Osteoblast (primary cell): Measurements from ENCODE around the gene NAT9. TPM values are rescaled to one million over a fixed set of nuclear protein-coding genes. Genes with fewer than 3 reads are reported as not detected.

ENCODE experiments used
- DNase-seq: peaks from one replicate; pipeline ENCODE4 v3.0.0; 2011; ENCODE audit warnings: low spot score, mixed read lengths; ENCODE audit not compliant: insufficient read length; ENCODE audit errors: missing footprints
- H2AFZ ChIP-seq: 2 replicates; pipeline ENCODE4 v1.6.0; 2011; ENCODE audit warnings: mild to moderate bottlenecking, low read length
- H3K27ac ChIP-seq: 2 replicates; pipeline ENCODE4 v1.5.1; 2011; ENCODE audit warnings: mild to moderate bottlenecking, low read depth, low read length, moderate library complexity
- H3K27me3 ChIP-seq: 2 replicates; pipeline ENCODE4 v1.6.0; 2012; ENCODE audit warnings: mild to moderate bottlenecking, control low read depth, inconsistent platforms, low read length, moderate library complexity; ENCODE audit not compliant: insufficient read depth
- H3K36me3 ChIP-seq: 2 replicates; pipeline ENCODE4 v1.5.1; 2011; ENCODE audit warnings: mild to moderate bottlenecking, low read length, control low read depth, moderate library complexity; ENCODE audit not compliant: insufficient read depth
- H3K4me1 ChIP-seq: 2 replicates; pipeline ENCODE4 v1.5.1; 2011; ENCODE audit warnings: mild to moderate bottlenecking, low read length, control low read depth, moderate library complexity; ENCODE audit not compliant: insufficient read depth
- H3K4me2 ChIP-seq: 2 replicates; pipeline ENCODE4 v1.6.0; 2011; ENCODE audit warnings: mild to moderate bottlenecking, low read length; ENCODE audit not compliant: insufficient read depth
- H3K4me3 ChIP-seq: fragments of 200-600 bp; sonication (generic); 3 replicates; pipeline ENCODE4 v1.5.1; 2012; ENCODE audit warnings: mild to moderate bottlenecking, low read length, inconsistent platforms; ENCODE audit not compliant: insufficient read depth
- H3K79me2 ChIP-seq: 2 replicates; pipeline ENCODE4 v1.6.0; 2012; ENCODE audit warnings: mild to moderate bottlenecking, low read length, control low read depth, inconsistent platforms; ENCODE audit not compliant: insufficient read depth
- H3K9me3 ChIP-seq: 2 replicates; pipeline ENCODE4 v1.5.1; 2011; ENCODE audit warnings: low read depth, low read length, control low read depth
- H4K20me1 ChIP-seq: 2 replicates; pipeline ENCODE4 v1.6.0; 2012; ENCODE audit warnings: mild to moderate bottlenecking, low read length, control low read depth; ENCODE audit not compliant: insufficient read depth
- total RNA-seq: library from RNA; depleted of rRNA; stranded (reverse); fragments of >200 nt; gene quantifications from 2 replicates; pipeline ENCODE4 v1.2.3, GENCODE V29; 2012
- TF ChIP-seq, protein P1 (sequence below): IDR thresholded peaks from 2 replicates; pipeline ENCODE4 v1.5.1; 2011; ENCODE audit warnings: mild to moderate bottlenecking, low read depth, low read length, moderate library complexity; ENCODE audit errors: extremely low read depth

NAT9 gene
- total RNA-seq, 1 donor, result 35.1 TPM

DNA sequence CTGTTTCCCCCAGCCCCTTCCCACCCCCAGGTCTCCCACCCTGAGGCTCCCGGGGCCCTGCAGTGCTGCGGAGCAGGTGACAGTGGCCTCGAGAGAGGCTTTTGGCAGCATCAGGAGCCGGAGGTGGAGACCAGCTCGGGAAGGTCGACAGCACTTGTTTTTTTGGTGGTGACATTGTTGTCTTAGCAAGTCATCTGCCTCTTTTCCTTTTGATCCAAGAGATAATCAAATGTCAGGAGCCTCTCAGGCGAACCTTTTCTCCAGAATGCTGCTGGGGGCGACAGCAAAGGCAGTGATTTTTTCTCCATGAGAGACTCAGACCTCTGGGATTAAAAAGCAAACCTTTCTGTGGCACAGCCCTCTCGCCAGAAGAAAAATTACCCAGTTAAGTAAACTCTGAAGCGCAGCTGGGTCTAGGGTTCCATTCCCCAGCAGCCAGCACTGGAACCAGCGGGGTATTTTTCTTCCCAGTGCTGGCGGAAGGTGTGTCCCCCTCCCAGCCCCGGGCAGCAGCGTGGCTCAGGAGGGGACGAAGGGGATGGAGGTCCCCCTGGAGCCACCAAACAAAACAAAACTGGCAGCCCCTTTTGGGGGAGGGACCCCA lies 46.3 kb upstream of the NAT9 start:
- H3K27me3 ChIP-seq, result no peaks in the 10 kb centered on the region
- H3K36me3 ChIP-seq, result peaks cover 7% of the 10 kb centered on the region
- no peak overlapping the region for H3K4me2 ChIP-seq
- no peaks in the 10 kb centered on the region for H3K4me1 ChIP-seq
- TF ChIP-seq, protein P1, sequence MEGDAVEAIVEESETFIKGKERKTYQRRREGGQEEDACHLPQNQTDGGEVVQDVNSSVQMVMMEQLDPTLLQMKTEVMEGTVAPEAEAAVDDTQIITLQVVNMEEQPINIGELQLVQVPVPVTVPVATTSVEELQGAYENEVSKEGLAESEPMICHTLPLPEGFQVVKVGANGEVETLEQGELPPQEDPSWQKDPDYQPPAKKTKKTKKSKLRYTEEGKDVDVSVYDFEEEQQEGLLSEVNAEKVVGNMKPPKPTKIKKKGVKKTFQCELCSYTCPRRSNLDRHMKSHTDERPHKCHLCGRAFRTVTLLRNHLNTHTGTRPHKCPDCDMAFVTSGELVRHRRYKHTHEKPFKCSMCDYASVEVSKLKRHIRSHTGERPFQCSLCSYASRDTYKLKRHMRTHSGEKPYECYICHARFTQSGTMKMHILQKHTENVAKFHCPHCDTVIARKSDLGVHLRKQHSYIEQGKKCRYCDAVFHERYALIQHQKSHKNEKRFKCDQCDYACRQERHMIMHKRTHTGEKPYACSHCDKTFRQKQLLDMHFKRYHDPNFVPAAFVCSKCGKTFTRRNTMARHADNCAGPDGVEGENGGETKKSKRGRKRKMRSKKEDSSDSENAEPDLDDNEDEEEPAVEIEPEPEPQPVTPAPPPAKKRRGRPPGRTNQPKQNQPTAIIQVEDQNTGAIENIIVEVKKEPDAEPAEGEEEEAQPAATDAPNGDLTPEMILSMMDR, result no peak
- H3K4me3 ChIP-seq, result no peak overlapping the region
- DNase-seq, result no peak
- no peak overlapping the region for H2AFZ ChIP-seq
- H3K9me3 ChIP-seq, result no peaks in the 10 kb centered on the region
- H3K27ac ChIP-seq, result no peak overlapping the region
- H4K20me1 ChIP-seq, result peaks cover 4% of the 10 kb centered on the region
- H3K79me2 ChIP-seq, result no peaks in the 10 kb centered on the region

DNA sequence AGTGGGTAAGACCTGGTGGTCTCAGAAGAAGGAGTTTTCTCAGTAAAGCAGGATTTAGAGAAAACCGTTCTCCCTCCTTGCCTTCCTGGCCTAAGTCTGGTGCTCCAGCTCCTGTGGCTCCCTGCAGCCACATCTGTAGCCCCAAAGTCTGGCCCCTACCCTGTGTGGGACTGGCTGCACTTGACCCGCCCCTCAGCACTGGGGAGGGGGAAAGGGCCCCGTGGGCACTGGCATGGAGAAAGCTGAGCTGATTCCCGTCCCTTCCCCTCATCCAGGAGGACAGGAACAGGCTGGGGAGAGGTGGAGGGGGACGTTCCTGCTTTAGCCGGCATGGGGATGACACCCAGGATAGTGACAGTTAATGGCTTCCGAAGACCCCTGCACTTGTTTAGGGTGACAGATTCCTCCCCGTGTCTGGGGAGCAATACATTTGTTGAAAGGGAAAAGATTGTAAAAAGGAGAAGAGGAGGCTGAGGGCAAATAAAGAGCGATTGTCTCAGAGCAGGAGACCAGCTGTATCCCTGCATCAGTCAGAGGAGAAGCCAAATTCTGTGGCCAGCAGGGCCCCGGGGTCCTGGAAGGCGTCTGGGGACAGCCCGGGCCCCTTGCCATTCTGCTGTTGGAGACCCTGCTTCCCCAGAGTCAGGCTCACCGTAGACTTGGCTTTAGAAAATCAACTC lies 45.6 kb upstream of the NAT9 start:
- Histone ChIP-seq H3K9me3 (no peaks in the 10 kb centered on the region), H2AFZ (no peak overlapping the region), H3K4me1 (no peaks in the 10 kb centered on the region), H3K27ac (no peak overlapping the region), H3K4me3 (no peak overlapping the region), H3K27me3 (no peaks in the 10 kb centered on the region), H4K20me1 (peaks cover 4% of the 10 kb centered on the region), H3K36me3 (peaks cover 10% of the 10 kb centered on the region), H3K79me2 (no peaks in the 10 kb centered on the region), H3K4me2 (no peak overlapping the region)
- no peak for DNase-seq
- TF ChIP-seq, protein P1, result no peak

DNA sequence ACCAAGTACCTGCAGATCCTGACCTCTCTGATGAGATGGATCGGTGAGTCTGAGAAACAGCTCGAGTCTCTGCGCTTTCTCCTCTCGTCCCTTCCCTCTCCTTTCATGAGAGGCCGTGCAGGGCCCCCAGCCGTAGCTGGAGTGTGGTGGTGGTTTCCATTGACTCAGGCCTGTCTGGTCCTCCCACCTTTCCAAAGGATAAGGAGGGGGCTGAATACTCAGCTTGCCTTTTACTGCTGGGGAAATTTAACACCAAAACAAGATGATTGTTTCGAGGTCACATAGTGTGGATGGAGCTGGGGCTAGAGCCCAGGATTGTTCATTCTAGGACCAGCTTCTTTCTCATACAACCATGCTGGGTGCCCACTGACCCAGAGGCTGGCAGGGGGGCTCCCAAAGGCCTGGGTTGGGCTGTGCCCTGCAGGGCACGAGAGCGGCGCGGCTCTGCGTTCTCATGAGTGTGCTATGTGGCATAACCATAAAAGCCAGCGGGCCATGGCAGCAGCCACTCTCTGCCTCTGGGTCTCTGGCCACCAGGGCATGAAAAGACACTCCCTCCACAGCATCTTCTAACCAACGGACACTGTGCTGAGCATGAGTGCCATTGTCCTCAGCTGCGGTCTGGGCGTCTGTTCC lies 43.8 kb upstream of the NAT9 start:
- Histone ChIP-seq H3K4me3 (no peak overlapping the region), H3K27ac (no peak overlapping the region), H3K79me2 (no peaks in the 10 kb centered on the region), H3K27me3 (no peaks in the 10 kb centered on the region), H3K9me3 (no peaks in the 10 kb centered on the region), H2AFZ (no peak overlapping the region), H3K36me3 (peaks cover 8% of the 10 kb centered on the region), H3K4me2 (no peak overlapping the region), H4K20me1 (peaks cover 8% of the 10 kb centered on the region), H3K4me1 (no peaks in the 10 kb centered on the region)
- TF ChIP-seq, protein P1, result no peak
- no peak for DNase-seq

DNA sequence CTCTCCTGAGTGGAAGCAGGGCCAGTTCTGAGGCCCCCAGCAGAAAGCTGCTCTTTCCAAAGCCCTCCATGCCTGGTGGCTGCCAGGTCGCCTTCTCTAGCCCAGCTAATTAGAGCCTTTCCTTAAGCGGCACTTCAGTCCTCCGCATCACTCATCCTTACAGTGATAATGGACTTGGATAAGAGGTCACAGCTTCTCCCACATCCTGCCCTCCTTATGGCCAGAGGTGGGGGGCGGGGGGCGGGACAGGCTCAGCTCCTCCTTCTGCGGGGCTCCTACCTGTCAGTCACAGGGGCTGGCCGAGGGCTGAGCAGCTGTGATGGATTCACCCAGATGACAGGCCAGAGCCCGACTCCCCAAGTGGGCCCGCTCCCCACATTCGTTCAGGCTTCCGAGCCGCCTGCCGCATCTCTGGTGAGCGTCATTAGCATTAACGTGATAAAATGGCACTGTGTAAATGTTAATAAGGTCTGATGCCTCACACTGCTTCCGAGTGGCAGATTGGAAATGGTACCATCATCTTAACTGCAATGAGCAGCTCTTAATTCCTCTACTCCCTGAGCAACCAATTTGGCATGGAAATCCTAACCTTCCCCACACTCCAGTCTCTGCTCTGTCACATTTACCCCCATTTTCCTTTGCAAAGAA lies 42.3 kb upstream of the NAT9 start:
- no peak overlapping the region for H3K4me2 ChIP-seq
- H3K4me1 ChIP-seq, result no peaks in the 10 kb centered on the region
- H3K36me3 ChIP-seq, result peaks cover 8% of the 10 kb centered on the region
- no peaks in the 10 kb centered on the region for H3K27me3 ChIP-seq
- peaks cover 12% of the 10 kb centered on the region for H4K20me1 ChIP-seq
- TF ChIP-seq, protein P1, result no peak
- H3K9me3 ChIP-seq, result no peaks in the 10 kb centered on the region
- no peaks in the 10 kb centered on the region for H3K79me2 ChIP-seq
- no peak overlapping the region for H3K4me3 ChIP-seq
- no peak overlapping the region for H2AFZ ChIP-seq
- no peak for DNase-seq
- no peak overlapping the region for H3K27ac ChIP-seq
